Measurements from ENCODE around the gene DCDC2.

- TF ChIP-seq CTCF (IDR thresholded peaks at IDR 0.05) (no peak), POLR2AphosphoS5 (IDR thresholded peaks at IDR 0.05) (no peak)
Measured at GRCh38 chr6:24191346-24191745, 166.5 kb downstream of the DCDC2 start.

Data from breast epithelium (tissue), 3 donors.